HepG2 (cell line): Measurements from ENCODE around the gene TAT. TPM values are rescaled to one million over a fixed set of nuclear protein-coding genes. Genes with fewer than 3 reads are reported as not detected.
A peak's percentile ranks its signal among the peaks of the same experiment; 100 is the strongest.

Source experiments
- FOSL1 ChIP-seq: sonication (generic); formaldehyde crosslinking; IDR thresholded peaks from 2 replicates; pipeline ENCODE4 v1.9.0; 2021; ENCODE audit warnings: missing genetic modification reagents, borderline replicate concordance
- HNRNPUL1 ChIP-seq: fragments of 200-400 bp; formaldehyde crosslinking; IDR thresholded peaks from 2 replicates; pipeline ENCODE4 v1.6.1; 2017; ENCODE audit warnings: low read depth, mild to moderate bottlenecking, low read length, moderate library complexity
- NFKBIZ ChIP-seq: IDR thresholded peaks from 2 replicates; pipeline ENCODE4 v1.6.1; 2018; ENCODE audit warnings: missing genetic modification reagents, missing compliant biosample characterization
- ZNF557 ChIP-seq: sonication (generic); formaldehyde crosslinking; IDR thresholded peaks from 2 replicates; pipeline ENCODE4 v1.4.0; 2020; ENCODE audit warnings: missing genetic modification reagents
- ZNF781 ChIP-seq: sonication (generic); formaldehyde crosslinking; IDR thresholded peaks from 2 replicates; pipeline ENCODE4 v1.5.1; 2020; ENCODE audit warnings: borderline replicate concordance, mild to moderate bottlenecking, missing genetic modification reagents; ENCODE audit errors: not compliant biosample characterization
- polyA plus RNA-seq, 8 experiments: library from polyadenylated mRNA; depleted of rRNA in 3 of 8; stranded (reverse) in 7 of 8; unstranded in 1 of 8; fragments of >200 nt; fragmentation: Illumina TruSeq in 4 of 8; extraction: Trizol in 4 of 8; gene quantifications; 2 replicates each; pipeline versions ENCODE4 v1.2.1 to v1.2.3, GENCODE V29; 2011 to 2016; ENCODE audit warnings: low read depth in 4 of 8, missing spikeins in 1 of 8, mixed read lengths in 1 of 8; ENCODE audit not compliant: insufficient read depth in 1 of 8
- total RNA-seq, 5 experiments: library from RNA; depleted of rRNA; stranded (reverse); fragments of >200 nt; fragmentation: Illumina TruSeq; extraction: Trizol; gene quantifications; 2 replicates each; pipeline ENCODE4 v1.2.3, GENCODE V29; 2016; ENCODE audit warnings: low read depth in 1 of 5
- TF ChIP-seq, protein P1 (sequence below): sonication (generic); formaldehyde crosslinking; IDR thresholded peaks from 2 replicates; pipeline ENCODE4 v1.4.0; 2020; ENCODE audit warnings: missing genetic modification reagents
- TF ChIP-seq, protein P2 (sequence below), 2 experiments: fragments of 450-650 bp in 1 of 2; sonication (generic) in 1 of 2; formaldehyde crosslinking in 1 of 2; IDR thresholded peaks; 2 replicates each; pipeline versions ENCODE4 v1.6.1 to v1.8.0; 2016 to 2022; ENCODE audit warnings: antibody characterized with exemption in 1 of 2, mild to moderate bottlenecking in 1 of 2, missing genetic modification reagents in 1 of 2
- TF ChIP-seq, protein P3 (sequence below), 2 experiments: sonication (generic) in 1 of 2; formaldehyde crosslinking in 1 of 2; IDR thresholded peaks; 2 replicates each; pipeline versions ENCODE4 v1.4.0 to v1.6.1; 2016 to 2020; ENCODE audit warnings: borderline replicate concordance in 1 of 2, low read depth in 1 of 2, mild to moderate bottlenecking in 1 of 2, missing genetic modification reagents in 1 of 2
- TF ChIP-seq, protein P4 (sequence below): sonication (generic); formaldehyde crosslinking; IDR thresholded peaks from 2 replicates; pipeline ENCODE4 v1.5.0; 2020; ENCODE audit warnings: missing genetic modification reagents, mild to moderate bottlenecking, borderline replicate concordance
- TF ChIP-seq, protein P5 (sequence below): IDR thresholded peaks from 2 replicates; pipeline ENCODE4 v1.6.1; 2016; ENCODE audit warnings: missing compliant biosample characterization, missing genetic modification reagents, borderline replicate concordance

Gene TAT
- total and polyA plus RNA-seq, 2 of the 13 experiments (the other 11 are each of a cell fraction or from before 2014, with no cell fraction given): 1.6 to 5.8 TPM

DNA sequence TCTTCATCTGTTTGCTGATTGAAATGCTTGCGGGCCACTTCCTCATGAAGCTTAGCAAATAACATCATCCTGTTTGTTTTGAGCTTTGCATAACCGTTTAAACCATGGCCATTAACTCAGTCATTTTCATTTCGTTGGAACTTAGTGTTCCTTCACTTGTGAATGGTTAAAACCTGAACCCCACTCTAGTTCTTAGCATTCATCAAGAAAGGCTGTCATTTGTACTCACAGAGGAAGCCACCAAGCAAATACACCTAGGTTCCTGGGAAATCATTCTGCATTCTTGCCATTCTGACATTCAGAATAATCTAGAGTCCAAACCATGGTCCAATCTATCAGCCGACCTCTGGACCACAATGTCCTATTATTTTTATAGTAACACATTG is 8.4 kb upstream of the TAT start (continued):
- TF ChIP-seq, protein P1, sequence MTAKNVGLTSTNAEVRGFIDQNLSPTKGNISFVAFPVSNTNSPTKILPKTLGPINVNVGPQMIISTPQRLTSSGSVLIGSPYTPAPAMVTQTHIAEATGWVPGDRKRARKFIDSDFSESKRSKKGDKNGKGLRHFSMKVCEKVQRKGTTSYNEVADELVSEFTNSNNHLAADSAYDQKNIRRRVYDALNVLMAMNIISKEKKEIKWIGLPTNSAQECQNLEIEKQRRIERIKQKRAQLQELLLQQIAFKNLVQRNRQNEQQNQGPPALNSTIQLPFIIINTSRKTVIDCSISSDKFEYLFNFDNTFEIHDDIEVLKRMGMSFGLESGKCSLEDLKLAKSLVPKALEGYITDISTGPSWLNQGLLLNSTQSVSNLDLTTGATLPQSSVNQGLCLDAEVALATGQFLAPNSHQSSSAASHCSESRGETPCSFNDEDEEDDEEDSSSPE (CRISPR knock-in tag): peak; percentile 24; the same call in 1 of the 2 replicates
- no peak for TF ChIP-seq ZNF557 (CRISPR knock-in tag)
- TF ChIP-seq, protein P2, sequence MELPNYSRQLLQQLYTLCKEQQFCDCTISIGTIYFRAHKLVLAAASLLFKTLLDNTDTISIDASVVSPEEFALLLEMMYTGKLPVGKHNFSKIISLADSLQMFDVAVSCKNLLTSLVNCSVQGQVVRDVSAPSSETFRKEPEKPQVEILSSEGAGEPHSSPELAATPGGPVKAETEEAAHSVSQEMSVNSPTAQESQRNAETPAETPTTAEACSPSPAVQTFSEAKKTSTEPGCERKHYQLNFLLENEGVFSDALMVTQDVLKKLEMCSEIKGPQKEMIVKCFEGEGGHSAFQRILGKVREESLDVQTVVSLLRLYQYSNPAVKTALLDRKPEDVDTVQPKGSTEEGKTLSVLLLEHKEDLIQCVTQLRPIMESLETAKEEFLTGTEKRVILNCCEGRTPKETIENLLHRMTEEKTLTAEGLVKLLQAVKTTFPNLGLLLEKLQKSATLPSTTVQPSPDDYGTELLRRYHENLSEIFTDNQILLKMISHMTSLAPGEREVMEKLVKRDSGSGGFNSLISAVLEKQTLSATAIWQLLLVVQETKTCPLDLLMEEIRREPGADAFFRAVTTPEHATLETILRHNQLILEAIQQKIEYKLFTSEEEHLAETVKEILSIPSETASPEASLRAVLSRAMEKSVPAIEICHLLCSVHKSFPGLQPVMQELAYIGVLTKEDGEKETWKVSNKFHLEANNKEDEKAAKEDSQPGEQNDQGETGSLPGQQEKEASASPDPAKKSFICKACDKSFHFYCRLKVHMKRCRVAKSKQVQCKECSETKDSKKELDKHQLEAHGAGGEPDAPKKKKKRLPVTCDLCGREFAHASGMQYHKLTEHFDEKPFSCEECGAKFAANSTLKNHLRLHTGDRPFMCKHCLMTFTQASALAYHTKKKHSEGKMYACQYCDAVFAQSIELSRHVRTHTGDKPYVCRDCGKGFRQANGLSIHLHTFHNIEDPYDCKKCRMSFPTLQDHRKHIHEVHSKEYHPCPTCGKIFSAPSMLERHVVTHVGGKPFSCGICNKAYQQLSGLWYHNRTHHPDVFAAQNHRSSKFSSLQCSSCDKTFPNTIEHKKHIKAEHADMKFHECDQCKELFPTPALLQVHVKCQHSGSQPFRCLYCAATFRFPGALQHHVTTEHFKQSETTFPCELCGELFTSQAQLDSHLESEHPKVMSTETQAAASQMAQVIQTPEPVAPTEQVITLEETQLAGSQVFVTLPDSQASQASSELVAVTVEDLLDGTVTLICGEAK (IDR thresholded peaks at IDR 0.05): no peak
- TF ChIP-seq, protein P2 (CRISPR knock-in tag; IDR thresholded peaks at IDR 0.05): no peak
- no peak for TF ChIP-seq HNRNPUL1
- TF ChIP-seq FOSL1 (CRISPR knock-in tag): no peak
- TF ChIP-seq, protein P3, sequence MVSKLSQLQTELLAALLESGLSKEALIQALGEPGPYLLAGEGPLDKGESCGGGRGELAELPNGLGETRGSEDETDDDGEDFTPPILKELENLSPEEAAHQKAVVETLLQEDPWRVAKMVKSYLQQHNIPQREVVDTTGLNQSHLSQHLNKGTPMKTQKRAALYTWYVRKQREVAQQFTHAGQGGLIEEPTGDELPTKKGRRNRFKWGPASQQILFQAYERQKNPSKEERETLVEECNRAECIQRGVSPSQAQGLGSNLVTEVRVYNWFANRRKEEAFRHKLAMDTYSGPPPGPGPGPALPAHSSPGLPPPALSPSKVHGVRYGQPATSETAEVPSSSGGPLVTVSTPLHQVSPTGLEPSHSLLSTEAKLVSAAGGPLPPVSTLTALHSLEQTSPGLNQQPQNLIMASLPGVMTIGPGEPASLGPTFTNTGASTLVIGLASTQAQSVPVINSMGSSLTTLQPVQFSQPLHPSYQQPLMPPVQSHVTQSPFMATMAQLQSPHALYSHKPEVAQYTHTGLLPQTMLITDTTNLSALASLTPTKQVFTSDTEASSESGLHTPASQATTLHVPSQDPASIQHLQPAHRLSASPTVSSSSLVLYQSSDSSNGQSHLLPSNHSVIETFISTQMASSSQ (IDR thresholded peaks at IDR 0.05; ENCODE audit: low read depth): peak; percentile 36; the same call in 1 of the 2 replicates
- TF ChIP-seq, protein P3 (CRISPR knock-in tag; IDR thresholded peaks at IDR 0.05; ENCODE audit: borderline replicate concordance): no peak; the same call in 1 of the 2 replicates
- TF ChIP-seq, protein P4, sequence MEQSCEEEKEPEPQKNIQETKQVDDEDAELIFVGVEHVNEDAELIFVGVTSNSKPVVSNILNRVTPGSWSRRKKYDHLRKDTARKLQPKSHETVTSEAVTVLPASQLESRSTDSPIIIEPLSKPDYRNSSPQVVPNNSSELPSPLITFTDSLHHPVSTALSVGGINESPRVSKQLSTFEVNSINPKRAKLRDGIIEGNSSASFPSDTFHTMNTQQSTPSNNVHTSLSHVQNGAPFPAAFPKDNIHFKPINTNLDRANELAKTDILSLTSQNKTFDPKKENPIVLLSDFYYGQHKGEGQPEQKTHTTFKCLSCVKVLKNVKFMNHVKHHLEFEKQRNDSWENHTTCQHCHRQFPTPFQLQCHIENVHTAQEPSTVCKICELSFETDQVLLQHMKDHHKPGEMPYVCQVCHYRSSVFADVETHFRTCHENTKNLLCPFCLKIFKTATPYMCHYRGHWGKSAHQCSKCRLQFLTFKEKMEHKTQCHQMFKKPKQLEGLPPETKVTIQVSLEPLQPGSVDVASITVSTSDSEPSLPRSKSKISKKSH (CRISPR knock-in tag): no peak
- peak; percentile 65 for TF ChIP-seq NFKBIZ (CRISPR knock-in tag)
- TF ChIP-seq ZNF781: no peak
- TF ChIP-seq, protein P5, sequence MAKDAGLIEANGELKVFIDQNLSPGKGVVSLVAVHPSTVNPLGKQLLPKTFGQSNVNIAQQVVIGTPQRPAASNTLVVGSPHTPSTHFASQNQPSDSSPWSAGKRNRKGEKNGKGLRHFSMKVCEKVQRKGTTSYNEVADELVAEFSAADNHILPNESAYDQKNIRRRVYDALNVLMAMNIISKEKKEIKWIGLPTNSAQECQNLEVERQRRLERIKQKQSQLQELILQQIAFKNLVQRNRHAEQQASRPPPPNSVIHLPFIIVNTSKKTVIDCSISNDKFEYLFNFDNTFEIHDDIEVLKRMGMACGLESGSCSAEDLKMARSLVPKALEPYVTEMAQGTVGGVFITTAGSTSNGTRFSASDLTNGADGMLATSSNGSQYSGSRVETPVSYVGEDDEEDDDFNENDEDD (CRISPR knock-in tag): no peak; the same call in 1 of the 2 replicates
